HFFc6 (cell line): Measurements from ENCODE around the gene MYMK. TPM values are rescaled to one million over a fixed set of nuclear protein-coding genes. Genes with fewer than 3 reads are reported as not detected.
"Not testable (repeated sequence)": the region's sequence is repeated elsewhere in the genome, so short reads cannot be mapped to it uniquely, and the experiment has no call there.

Experiments used
- DNase-seq: peaks from one replicate; pipeline ENCODE4 v3.0.0-alpha.2; 2018
- H3K27ac Mint-ChIP-seq: 2 replicates; pipeline ENCODE4 v1.8.0; 2020; ENCODE audit warnings: mild to moderate bottlenecking, mixed read lengths
- H3K27me3 Mint-ChIP-seq: 2 replicates; pipeline ENCODE4 v1.8.0; 2021; ENCODE audit warnings: mild to moderate bottlenecking, moderate library complexity, mixed read lengths; ENCODE audit not compliant: insufficient read depth
- H3K36me3 Mint-ChIP-seq: 2 replicates; pipeline ENCODE4 v1.8.0; 2021; ENCODE audit warnings: low read depth, mixed read lengths
- H3K4me1 Mint-ChIP-seq: 2 replicates; pipeline ENCODE4 v1.8.0; 2020; ENCODE audit warnings: low read depth, mixed read lengths
- H3K4me3 Mint-ChIP-seq: 2 replicates; pipeline ENCODE4 v1.8.0; 2020; ENCODE audit warnings: mild to moderate bottlenecking, moderate library complexity, mixed read lengths
- H3K9me3 Mint-ChIP-seq: 2 replicates; pipeline ENCODE4 v1.8.0; 2020; ENCODE audit warnings: mild to moderate bottlenecking, mixed read lengths
- CTCF ChIP-seq: fragments of 200-600 bp; sonication (generic); IDR thresholded peaks from 2 replicates; pipeline ENCODE4 v1.5.0; 2021; ENCODE audit warnings: antibody characterized with exemption, mild to moderate bottlenecking
- total RNA-seq, 6 experiments: library from RNA; stranded (reverse); fragmentation: NEBNext Ultra II Directional; extraction: Animal tissue kit (Norgen Biotek cat#: 25700); gene quantifications; 2 replicates in 1 of 6; 3 replicates in 5 of 6; pipeline ENCODE4 v1.2.3, GENCODE V29; 2021

Gene MYMK
- total RNA-seq, 6 experiments from 2014 or later, result not detected

- H3K36me3 Mint-ChIP-seq, result no peaks in the 10 kb centered on the region
- no peak for DNase-seq
- peaks cover 26% of the 10 kb centered on the region for H3K27me3 Mint-ChIP-seq
- H3K4me1 Mint-ChIP-seq, result no peaks in the 10 kb centered on the region
- TF ChIP-seq CTCF, result no peak
- no peak overlapping the region for H3K4me3 Mint-ChIP-seq
- H3K9me3 Mint-ChIP-seq, result no peaks in the 10 kb centered on the region
- no peak overlapping the region for H3K27ac Mint-ChIP-seq
These were observed 41.6 kb upstream of the MYMK start for GRCh38 chr9:133566382-133566781.

DNA sequence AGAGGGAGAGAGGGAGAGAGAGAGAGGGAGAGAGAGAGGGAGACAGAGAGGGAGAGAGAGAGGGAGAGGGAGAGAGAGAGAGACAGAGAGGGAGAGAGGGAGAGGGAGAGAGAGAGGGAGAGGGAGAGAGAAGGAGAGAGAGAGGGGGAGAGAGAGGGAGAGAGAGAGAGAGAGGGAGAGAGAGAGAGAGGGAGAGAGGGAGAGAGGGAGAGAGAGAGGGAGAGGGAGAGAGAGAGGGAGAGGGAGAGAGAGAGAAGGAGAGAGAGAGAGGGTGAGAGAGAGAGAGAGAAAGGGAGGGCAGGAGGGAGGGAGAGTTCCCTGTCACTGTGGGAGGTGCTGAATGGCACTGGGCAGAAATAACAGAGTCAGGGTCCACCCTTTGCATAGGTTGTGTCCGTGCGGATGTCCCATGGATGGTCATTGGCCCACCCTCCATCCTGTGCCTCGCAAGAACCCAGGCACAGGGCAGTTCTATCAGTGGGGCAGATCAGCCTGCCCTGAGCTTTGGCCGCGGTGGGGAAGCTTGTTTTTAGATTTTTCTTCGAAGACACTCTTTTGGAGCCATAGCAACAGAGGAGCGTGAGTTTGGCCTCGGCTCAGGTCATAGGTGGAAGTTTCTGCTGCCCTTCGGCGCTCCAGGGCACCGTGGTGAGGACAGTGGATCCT, 39.8 kb upstream of the MYMK start:
- Mint-ChIP-seq H3K27me3 (peaks cover 26% of the 10 kb centered on the region), H3K9me3 (no peaks in the 10 kb centered on the region), H3K4me1 (peaks cover 4% of the 10 kb centered on the region; the same call in 1 of the 2 replicates), H3K36me3 (no peaks in the 10 kb centered on the region), H3K27ac (no peak overlapping the region), H3K4me3 (no peak overlapping the region)
- no peak for TF ChIP-seq CTCF
- no peak for DNase-seq

DNA sequence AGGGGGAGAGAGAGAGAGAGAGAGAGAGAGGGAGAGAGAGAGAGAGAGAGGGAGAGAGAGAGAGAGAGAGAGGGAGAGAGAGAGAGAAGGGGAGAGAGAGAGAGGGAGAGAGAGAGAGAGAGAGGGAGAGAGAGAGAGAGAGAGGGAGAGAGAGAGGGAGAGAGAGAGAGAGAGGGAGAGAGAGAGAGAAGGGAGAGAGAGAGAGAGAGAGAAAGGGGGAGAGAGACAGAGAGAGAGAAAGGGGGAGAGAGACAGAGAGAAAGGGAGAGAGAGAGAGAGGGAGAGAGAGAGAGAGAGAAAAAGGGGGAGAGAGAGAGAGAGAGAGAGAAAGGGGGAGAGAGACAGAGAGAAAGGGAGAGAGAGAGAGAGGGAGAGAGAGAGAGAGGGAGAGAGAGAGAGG, 39.1 kb upstream of the MYMK start:
- DNase-seq, H3K27ac Mint-ChIP-seq, H3K4me3 Mint-ChIP-seq, H3K9me3 Mint-ChIP-seq, H3K36me3 Mint-ChIP-seq: not testable (repeated sequence)
- peaks cover 11% of the 10 kb centered on the region for H3K4me1 Mint-ChIP-seq
- H3K27me3 Mint-ChIP-seq, result peaks cover 24% of the 10 kb centered on the region

GRCh38 chr9:133563291-133563796, 38.6 kb upstream of the MYMK start:
- no peak overlapping the region for H3K27ac Mint-ChIP-seq

GRCh38 chr9:133562611-133563290, 38.0 kb upstream of the MYMK start:
- Mint-ChIP-seq H3K4me1 (peaks cover 21% of the 10 kb centered on the region), H3K4me3 (no peak overlapping the region), H3K27ac (no peak overlapping the region), H3K27me3 (peaks cover 21% of the 10 kb centered on the region), H3K36me3 (no peaks in the 10 kb centered on the region), H3K9me3 (no peaks in the 10 kb centered on the region)
- TF ChIP-seq CTCF, result no peak
- no peak for DNase-seq

More at GRCh38 chr9:133563291-133563796, 38.6 kb upstream of the MYMK start:
- TF ChIP-seq CTCF, result no peak
- H3K36me3 Mint-ChIP-seq, result no peaks in the 10 kb centered on the region
- no peaks in the 10 kb centered on the region for H3K9me3 Mint-ChIP-seq
- peaks cover 23% of the 10 kb centered on the region for H3K27me3 Mint-ChIP-seq
- DNase-seq, result no peak
- H3K4me1 Mint-ChIP-seq, result peaks cover 15% of the 10 kb centered on the region
- no peak overlapping the region for H3K4me3 Mint-ChIP-seq

GRCh38 chr9:133561976-133562554, 37.3 kb upstream of the MYMK start:
- Mint-ChIP-seq H3K27ac (no peak overlapping the region), H3K27me3 (peaks cover 20% of the 10 kb centered on the region), H3K4me1 (peaks cover 25% of the 10 kb centered on the region), H3K9me3 (no peaks in the 10 kb centered on the region), H3K4me3 (no peak overlapping the region), H3K36me3 (no peaks in the 10 kb centered on the region)
- DNase-seq, result no peak
- no peak for TF ChIP-seq CTCF
